Measurements from ENCODE around the gene TRIM37. TPM values are rescaled to one million over a fixed set of nuclear protein-coding genes. Genes with fewer than 3 reads are reported as not detected.

Gene TRIM37
- total and polyA plus RNA-seq, 2 donors (not counting 1 experiment from before 2014, with no cell fraction given), result 5.1 to 28.3 TPM

GRCh38 chr17:59069856-59070255, 36.8 kb downstream of the TRIM37 start:
- no peak overlapping the region for H3K4me2 ChIP-seq (replicated peaks; ENCODE audit: low read depth, low read length, poor library complexity, severe bottlenecking)
- DNase-seq (no peak), ATAC-seq (ENCODE audit: low read depth) (no peak)
- H3K79me2 ChIP-seq (ENCODE audit: control insufficient read depth, insufficient read depth, low read length), result no peaks in the 10 kb centered on the region
- CTCF ChIA-PET, result interaction anchor here (0.6 kb wide), 1 partner anchor 197 kb away, joined by 3 read pairs; no protein-coding TSS in a partner anchor
- H3K4me1 ChIP-seq (ENCODE audit: control insufficient read depth in 2 of 2, insufficient read depth in 2 of 2, low read length in 2 of 2), result no peaks in the 10 kb centered on the region
- H4K20me1 ChIP-seq (ENCODE audit: control insufficient read depth, insufficient read depth, low read length, poor library complexity, severe bottlenecking), result no peaks in the 10 kb centered on the region
- Mint-ChIP-seq H3K4me3 (no peak overlapping the region), H3K9me3 (ENCODE audit: insufficient read depth) (no peaks in the 10 kb centered on the region), H3K27me3 (no peaks in the 10 kb centered on the region), H3K4me1 (no peaks in the 10 kb centered on the region), H3K27ac (no peak overlapping the region)
- H2AFZ ChIP-seq (ENCODE audit: insufficient read depth, low read depth, low read length, poor library complexity, severe bottlenecking), result no peak overlapping the region
- intact Hi-C loops (cut with micrococcal nuclease), result no loop called here
- H3K9me3 ChIP-seq (ENCODE audit: control extremely low read depth in 1 of 3, control insufficient read depth in 2 of 3, insufficient read depth in 1 of 3, low read length in 2 of 3), result no peaks in the 10 kb centered on the region
- H3K36me3 ChIP-seq (replicated peaks in 1 of 2; ENCODE audit: control extremely low read depth in 1 of 2, control insufficient read depth in 1 of 2, extremely low read depth in 1 of 2, insufficient read depth in 2 of 2, low read length in 1 of 2), result peaks cover 18 to 33% of the 10 kb centered on the region in 2 experiments
- no peak overlapping the region for H3K4me3 ChIP-seq (ENCODE audit: control extremely low read depth in 1 of 5, extremely low read depth in 1 of 5, insufficient read depth in 1 of 5, low read depth in 2 of 5, low read length in 4 of 5)
- no CpG with 5 or more reads among the region's 1 CpG for WGBS (ENCODE audit: insufficient coverage)
- TF ChIP-seq EZH2 (IDR thresholded peaks at IDR 0.05; ENCODE audit: borderline replicate concordance, insufficient read depth, low read depth, low read length, poor library complexity, severe bottlenecking), result no peak
- TF ChIP-seq CTCF (IDR thresholded peaks at IDR 0.05), result no peak
- no peak overlapping the region for H3K9ac ChIP-seq (ENCODE audit: low read length)
- H3K27me3 ChIP-seq (replicated peaks in 1 of 4; ENCODE audit: control extremely low read depth in 1 of 4, control insufficient read depth in 3 of 4, insufficient read depth in 4 of 4, low read length in 3 of 4), result no peaks in the 10 kb centered on the region
- H3K27ac ChIP-seq (ENCODE audit: low read length in 2 of 2), result no peak overlapping the region
- POLR2A ChIA-PET, result no interaction called here

- ChIA-PET CTCF (no interaction called here), POLR2A (no interaction called here)
- ATAC-seq (ENCODE audit: low read depth), result no peak
- WGBS (ENCODE audit: insufficient coverage), result no CpG with 5 or more reads among the region's 6 CpGs
- H3K36me3 ChIP-seq (replicated peaks in 1 of 2; ENCODE audit: control extremely low read depth in 1 of 2, control insufficient read depth in 1 of 2, extremely low read depth in 1 of 2, insufficient read depth in 2 of 2, low read length in 1 of 2), result peaks cover 13 to 38% of the 10 kb centered on the region in 2 experiments
- TF ChIP-seq CTCF (IDR thresholded peaks at IDR 0.05), result no peak
- no peak for TF ChIP-seq EZH2 (IDR thresholded peaks at IDR 0.05; ENCODE audit: borderline replicate concordance, insufficient read depth, low read depth, low read length, poor library complexity, severe bottlenecking)
- H2AFZ ChIP-seq (ENCODE audit: insufficient read depth, low read depth, low read length, poor library complexity, severe bottlenecking), result no peak overlapping the region
- no peaks in the 10 kb centered on the region for H3K79me2 ChIP-seq (ENCODE audit: control insufficient read depth, insufficient read depth, low read length)
- no peaks in the 10 kb centered on the region for H4K20me1 ChIP-seq (ENCODE audit: control insufficient read depth, insufficient read depth, low read length, poor library complexity, severe bottlenecking)
- Mint-ChIP-seq H3K4me1 (no peaks in the 10 kb centered on the region), H3K27ac (no peak overlapping the region), H3K9me3 (ENCODE audit: insufficient read depth) (no peaks in the 10 kb centered on the region), H3K27me3 (no peaks in the 10 kb centered on the region), H3K4me3 (no peak overlapping the region)
- intact Hi-C loops (cut with micrococcal nuclease), result no loop called here
- DNase-seq, result no peak
- H3K4me2 ChIP-seq (replicated peaks; ENCODE audit: low read depth, low read length, poor library complexity, severe bottlenecking), result no peak overlapping the region
- no peaks in the 10 kb centered on the region for H3K4me1 ChIP-seq (ENCODE audit: control insufficient read depth in 2 of 2, insufficient read depth in 2 of 2, low read length in 2 of 2)
- H3K27me3 ChIP-seq (replicated peaks in 1 of 4; ENCODE audit: control extremely low read depth in 1 of 4, control insufficient read depth in 3 of 4, insufficient read depth in 4 of 4, low read length in 3 of 4), result no peaks in the 10 kb centered on the region
- H3K9ac ChIP-seq (ENCODE audit: low read length), result no peak overlapping the region
- no peak overlapping the region for H3K27ac ChIP-seq (ENCODE audit: low read length in 2 of 2)
- no peaks in the 10 kb centered on the region for H3K9me3 ChIP-seq (ENCODE audit: control extremely low read depth in 1 of 3, control insufficient read depth in 2 of 3, insufficient read depth in 1 of 3, low read length in 2 of 3)
- H3K4me3 ChIP-seq (ENCODE audit: control extremely low read depth in 1 of 5, extremely low read depth in 1 of 5, insufficient read depth in 1 of 5, low read depth in 2 of 5, low read length in 4 of 5), result no peak overlapping the region
Observed at GRCh38 chr17:59067756-59068155, 38.9 kb downstream of the TRIM37 start.

Data from B cell (primary cell).